HG03439 (cell line): Measurements from ENCODE around the gene MDP1.
"Not testable (repeated sequence)": the region's sequence is repeated elsewhere in the genome, so short reads cannot be mapped to it uniquely, and the experiment has no call there.

Experiments used
- ATAC-seq: cut with Tn5 transposase; IDR thresholded peaks from one replicate; pipeline ENCODE4 v1.9.1; 2021; ENCODE audit warnings: mild to moderate bottlenecking, moderate library complexity; ENCODE audit not compliant: unreplicated experiment

The MDP1 gene

GRCh38 chr14:24232121-24232644 is 16.3 kb upstream of the MDP1 start, which contains the start of gene NEDD8:
NEDD8 (minus strand) TSS chr14:24232367; CDS start chr14:24232267, 100 bp downstream.
- peak; percentile 67 for ATAC-seq

- ATAC-seq: peak; percentile 16
Measured at GRCh38 chr14:24231263-24232120, 15.6 kb upstream of the MDP1 start.

GRCh38 chr14:24228902-24229301 is 13.0 kb upstream of the MDP1 start:
- ATAC-seq: no peak

- ATAC-seq: no peak
Measured at GRCh38 chr14:24226473-24226872, 10.6 kb upstream of the MDP1 start.

- ATAC-seq: no peak
Measured at GRCh38 chr14:24224618-24225071, 8.8 kb upstream of the MDP1 start.

GRCh38 chr14:24222987-24223386 is 7.1 kb upstream of the MDP1 start:
- ATAC-seq: not testable (repeated sequence)

GRCh38 chr14:24219521-24219920 is 3.7 kb upstream of the MDP1 start:
- no peak for ATAC-seq

- no peak for ATAC-seq
Measured at GRCh38 chr14:24219080-24219479, 3.2 kb upstream of the MDP1 start.

- ATAC-seq: not testable (repeated sequence)
Measured at GRCh38 chr14:24216876-24217275, 1.0 kb upstream of the MDP1 start.

- ATAC-seq: no peak
Measured at GRCh38 chr14:24216345-24216699, 456 bp upstream of the MDP1 start.

- ATAC-seq: no peak
Measured at GRCh38 chr14:24213866-24214662, 1.8 kb downstream of the MDP1 start.

- ATAC-seq: peak; percentile 79
Measured at GRCh38 chr14:24212924-24213865, 2.7 kb downstream of the MDP1 start, which contains the start of gene CHMP4A. CHMP4A (minus strand) TSS chr14:24213488; CDS start chr14:24213439, 49 bp downstream.

GRCh38 chr14:24211311-24211710 is 4.6 kb downstream of the MDP1 start:
- no peak for ATAC-seq

GRCh38 chr14:24207625-24208024 is 8.2 kb downstream of the MDP1 start:
- no peak for ATAC-seq

- ATAC-seq: no peak
Measured at GRCh38 chr14:24207104-24207551, 8.7 kb downstream of the MDP1 start.

- no peak for ATAC-seq
Measured at GRCh38 chr14:24206260-24207103, 9.4 kb downstream of the MDP1 start.

GRCh38 chr14:24204163-24205146 is 11.4 kb downstream of the MDP1 start:
- no peak for ATAC-seq

- ATAC-seq: not testable (repeated sequence)
Measured at GRCh38 chr14:24203249-24203886, 12.5 kb downstream of the MDP1 start.
